Astrocyte (in vitro differentiated cells and primary cell): ENCODE results near the gene OR51V1.

Source experiments
- EZH2 ChIP-seq: IDR thresholded peaks from 2 replicates; pipeline ENCODE4 v1.6.1; 2012; ENCODE audit warnings: mild to moderate bottlenecking, low read length, inconsistent platforms; ENCODE audit not compliant: insufficient read depth
- TF ChIP-seq, protein P1 (sequence below): IDR thresholded peaks from 2 replicates; pipeline ENCODE4 v1.5.1; 2011; ENCODE audit warnings: low read depth, mild to moderate bottlenecking, inconsistent platforms, low read length, moderate library complexity; ENCODE audit not compliant: insufficient read depth

DNA sequence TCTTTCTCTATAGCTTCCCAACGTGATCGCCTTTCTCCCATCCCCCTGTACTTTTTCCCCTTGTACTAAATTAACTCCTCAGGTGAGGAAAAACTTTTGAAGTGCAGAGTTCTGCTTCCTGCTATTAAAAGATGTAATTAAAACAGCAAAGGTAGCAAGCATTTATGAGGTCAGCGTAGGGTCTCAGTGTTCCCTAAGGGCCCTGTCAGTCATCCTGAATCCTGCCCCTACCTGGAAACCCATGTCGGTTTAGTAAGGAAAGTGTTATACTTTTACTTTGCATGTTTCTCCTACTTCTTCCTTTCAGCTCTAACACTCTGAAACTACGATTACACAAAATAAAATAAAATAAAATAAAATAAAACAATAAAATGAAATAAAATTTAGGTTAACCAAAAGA is 27.6 kb upstream of the OR51V1 start:
- TF ChIP-seq, protein P1, sequence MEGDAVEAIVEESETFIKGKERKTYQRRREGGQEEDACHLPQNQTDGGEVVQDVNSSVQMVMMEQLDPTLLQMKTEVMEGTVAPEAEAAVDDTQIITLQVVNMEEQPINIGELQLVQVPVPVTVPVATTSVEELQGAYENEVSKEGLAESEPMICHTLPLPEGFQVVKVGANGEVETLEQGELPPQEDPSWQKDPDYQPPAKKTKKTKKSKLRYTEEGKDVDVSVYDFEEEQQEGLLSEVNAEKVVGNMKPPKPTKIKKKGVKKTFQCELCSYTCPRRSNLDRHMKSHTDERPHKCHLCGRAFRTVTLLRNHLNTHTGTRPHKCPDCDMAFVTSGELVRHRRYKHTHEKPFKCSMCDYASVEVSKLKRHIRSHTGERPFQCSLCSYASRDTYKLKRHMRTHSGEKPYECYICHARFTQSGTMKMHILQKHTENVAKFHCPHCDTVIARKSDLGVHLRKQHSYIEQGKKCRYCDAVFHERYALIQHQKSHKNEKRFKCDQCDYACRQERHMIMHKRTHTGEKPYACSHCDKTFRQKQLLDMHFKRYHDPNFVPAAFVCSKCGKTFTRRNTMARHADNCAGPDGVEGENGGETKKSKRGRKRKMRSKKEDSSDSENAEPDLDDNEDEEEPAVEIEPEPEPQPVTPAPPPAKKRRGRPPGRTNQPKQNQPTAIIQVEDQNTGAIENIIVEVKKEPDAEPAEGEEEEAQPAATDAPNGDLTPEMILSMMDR, result no peak
- no peak for TF ChIP-seq EZH2
